Loucy (cell line): ENCODE results near the gene PLEKHA7.

ENCODE experiments used
- H2AFZ ChIP-seq: fragments of 200-600 bp; sonication (generic); 2 replicates; pipeline ENCODE4 v1.6.0; 2016; ENCODE audit warnings: antibody characterized with exemption, mild to moderate bottlenecking, low read length, moderate library complexity
- H3F3A ChIP-seq: fragments of 200-600 bp; 2 replicates; pipeline ENCODE4 v1.6.0; 2016; ENCODE audit warnings: antibody characterized with exemption, low read depth, mild to moderate bottlenecking
- H3K27me3 ChIP-seq: fragments of 200-600 bp; sonication (generic); 2 replicates; pipeline ENCODE4 v1.6.1; 2014; ENCODE audit warnings: low read length, mild to moderate bottlenecking; ENCODE audit not compliant: insufficient read depth, poor library complexity, severe bottlenecking
- H3K36me3 ChIP-seq: fragments of 200-600 bp; sonication (generic); 2 replicates; pipeline ENCODE4 v1.6.1; 2016; ENCODE audit warnings: low read length; ENCODE audit not compliant: insufficient read depth
- H3K4me1 ChIP-seq: fragments of 200-600 bp; sonication (generic); 2 replicates; pipeline ENCODE4 v1.5.1; 2014; ENCODE audit warnings: low read length, mild to moderate bottlenecking; ENCODE audit not compliant: insufficient read depth, poor library complexity, severe bottlenecking
- H3K4me2 ChIP-seq: fragments of 200-600 bp; sonication (generic); 2 replicates; pipeline ENCODE4 v1.6.0; 2014; ENCODE audit warnings: antibody characterized with exemption, low read length, low read depth, mild to moderate bottlenecking; ENCODE audit not compliant: poor library complexity, severe bottlenecking
- H3K4me3 ChIP-seq: fragments of 200-600 bp; sonication (generic); 2 replicates; pipeline ENCODE4 v1.5.1; 2014; ENCODE audit warnings: low read length, mild to moderate bottlenecking, mixed read lengths; ENCODE audit not compliant: poor library complexity, severe bottlenecking
- H3K79me2 ChIP-seq: fragments of 200-600 bp; sonication (generic); 2 replicates; pipeline ENCODE4 v1.6.1; 2014; ENCODE audit warnings: low read length; ENCODE audit not compliant: insufficient read depth
- H3K9ac ChIP-seq: fragments of 200-600 bp; sonication (generic); 2 replicates; pipeline ENCODE4 v1.6.0; 2014; ENCODE audit warnings: mild to moderate bottlenecking, low read depth, low read length, moderate library complexity; ENCODE audit not compliant: poor library complexity, severe bottlenecking
- H3K9me2 ChIP-seq: fragments of 200-600 bp; sonication (generic); replicated peaks from 2 replicates; pipeline ENCODE4 v1.6.1; 2016; ENCODE audit warnings: low read depth, low read length, mixed read lengths
- H3K9me3 ChIP-seq: fragments of 200-600 bp; sonication (generic); 2 replicates; pipeline ENCODE4 v1.6.1; 2014; ENCODE audit warnings: mild to moderate bottlenecking, antibody characterized with exemption, low read length, low read depth; ENCODE audit not compliant: insufficient read depth
- H4K20me1 ChIP-seq: fragments of 200-600 bp; sonication (generic); 2 replicates; pipeline ENCODE4 v1.6.0; 2014; ENCODE audit warnings: antibody characterized with exemption, low read length, mild to moderate bottlenecking; ENCODE audit not compliant: insufficient read depth, poor library complexity, severe bottlenecking
- CTCF ChIP-seq: fragments of 200-600 bp; sonication (generic); conservative IDR thresholded peaks from 2 replicates; pipeline ENCODE4 v1.5.1; 2014; ENCODE audit warnings: mild to moderate bottlenecking, antibody characterized with exemption, low read length
- EZH2phosphoT487 ChIP-seq: fragments of 200-600 bp; IDR thresholded peaks from 2 replicates; pipeline ENCODE4 v1.6.1; 2018; ENCODE audit warnings: antibody characterized with exemption, mild to moderate bottlenecking, moderate library complexity, borderline replicate concordance

PLEKHA7 gene

GRCh38 chr11:16902781-16903378, 111.3 kb downstream of the PLEKHA7 start:
- H3K36me3 ChIP-seq, result no peaks in the 10 kb centered on the region
- TF ChIP-seq EZH2phosphoT487, result no peak
- no peak for TF ChIP-seq CTCF
- peak overlapping the region; percentile 26 for H3K9ac ChIP-seq
- peaks cover 3% of the 10 kb centered on the region; the same call in 1 of the 2 replicates for H3K79me2 ChIP-seq
- H3K27me3 ChIP-seq, result no peaks in the 10 kb centered on the region
- no peaks in the 10 kb centered on the region for H3K9me3 ChIP-seq
- peak overlapping the region; percentile 46 for H3K4me3 ChIP-seq
- peak overlapping the region; percentile 60 for H3K4me2 ChIP-seq
- H3K4me1 ChIP-seq, result peaks cover 34% of the 10 kb centered on the region
- no peaks in the 10 kb centered on the region for H4K20me1 ChIP-seq
- H3K9me2 ChIP-seq, result no peaks in the 10 kb centered on the region
- H3F3A ChIP-seq, result no peaks in the 10 kb centered on the region
- no peak overlapping the region for H2AFZ ChIP-seq

GRCh38 chr11:16902182-16902581, 112.0 kb downstream of the PLEKHA7 start:
- Histone ChIP-seq H3K9me2 (no peaks in the 10 kb centered on the region), H3K4me2 (peak overlapping the region; percentile 60), H3K9me3 (no peaks in the 10 kb centered on the region), H3K9ac (no peak overlapping the region), H3K4me3 (peak overlapping the region; percentile 46), H4K20me1 (no peaks in the 10 kb centered on the region), H3K27me3 (no peaks in the 10 kb centered on the region), H3K36me3 (no peaks in the 10 kb centered on the region), H3K4me1 (peaks cover 40% of the 10 kb centered on the region), H3K79me2 (peaks cover 3% of the 10 kb centered on the region; the same call in 1 of the 2 replicates), H2AFZ (no peak overlapping the region), H3F3A (no peaks in the 10 kb centered on the region)
- TF ChIP-seq EZH2phosphoT487, result no peak
- TF ChIP-seq CTCF, result no peak

- H3K79me2 ChIP-seq, result peaks cover 3% of the 10 kb centered on the region; the same call in 1 of the 2 replicates
- no peak overlapping the region for H2AFZ ChIP-seq
- H3K27me3 ChIP-seq, result no peaks in the 10 kb centered on the region
- TF ChIP-seq CTCF (no peak), EZH2phosphoT487 (no peak)
- H3K9me3 ChIP-seq, result no peaks in the 10 kb centered on the region
- H3K4me1 ChIP-seq, result peaks cover 35% of the 10 kb centered on the region
- H3K4me3 ChIP-seq, result no peak overlapping the region
- H3F3A ChIP-seq, result no peaks in the 10 kb centered on the region
- H3K4me2 ChIP-seq, result no peak overlapping the region
- no peak overlapping the region for H3K9ac ChIP-seq
- H3K9me2 ChIP-seq, result no peaks in the 10 kb centered on the region
- no peaks in the 10 kb centered on the region for H3K36me3 ChIP-seq
- no peaks in the 10 kb centered on the region for H4K20me1 ChIP-seq
Measured at GRCh38 chr11:16900491-16900890, 113.7 kb downstream of the PLEKHA7 start.
